Fibroblast of skin of right quadriceps (primary cell): ENCODE measurements around the gene DCTPP1.

ENCODE experiments used
- DNase-seq: peaks from one replicate; pipeline ENCODE4 v3.0.0-alpha.2; 2013

The DCTPP1 gene

DNA sequence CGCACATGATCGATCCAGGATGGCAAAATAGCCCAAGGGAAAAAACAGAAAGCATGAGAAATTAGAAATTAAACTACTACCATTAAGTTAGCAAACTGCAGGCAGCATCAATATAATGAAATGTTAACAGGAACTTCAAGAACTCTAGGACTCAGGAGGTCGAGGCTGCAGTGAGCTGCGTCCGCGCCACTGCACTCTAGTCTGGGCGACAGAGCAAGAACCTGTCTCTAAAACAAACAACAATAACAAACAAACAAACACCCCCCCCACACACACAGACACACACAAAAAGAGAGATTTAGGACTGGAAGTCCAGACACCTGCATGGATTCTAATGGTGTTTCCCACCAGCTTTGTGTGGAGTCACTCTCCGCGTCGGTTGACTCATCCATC, 16.4 kb upstream of the DCTPP1 start:
- DNase-seq, result no peak

DNA sequence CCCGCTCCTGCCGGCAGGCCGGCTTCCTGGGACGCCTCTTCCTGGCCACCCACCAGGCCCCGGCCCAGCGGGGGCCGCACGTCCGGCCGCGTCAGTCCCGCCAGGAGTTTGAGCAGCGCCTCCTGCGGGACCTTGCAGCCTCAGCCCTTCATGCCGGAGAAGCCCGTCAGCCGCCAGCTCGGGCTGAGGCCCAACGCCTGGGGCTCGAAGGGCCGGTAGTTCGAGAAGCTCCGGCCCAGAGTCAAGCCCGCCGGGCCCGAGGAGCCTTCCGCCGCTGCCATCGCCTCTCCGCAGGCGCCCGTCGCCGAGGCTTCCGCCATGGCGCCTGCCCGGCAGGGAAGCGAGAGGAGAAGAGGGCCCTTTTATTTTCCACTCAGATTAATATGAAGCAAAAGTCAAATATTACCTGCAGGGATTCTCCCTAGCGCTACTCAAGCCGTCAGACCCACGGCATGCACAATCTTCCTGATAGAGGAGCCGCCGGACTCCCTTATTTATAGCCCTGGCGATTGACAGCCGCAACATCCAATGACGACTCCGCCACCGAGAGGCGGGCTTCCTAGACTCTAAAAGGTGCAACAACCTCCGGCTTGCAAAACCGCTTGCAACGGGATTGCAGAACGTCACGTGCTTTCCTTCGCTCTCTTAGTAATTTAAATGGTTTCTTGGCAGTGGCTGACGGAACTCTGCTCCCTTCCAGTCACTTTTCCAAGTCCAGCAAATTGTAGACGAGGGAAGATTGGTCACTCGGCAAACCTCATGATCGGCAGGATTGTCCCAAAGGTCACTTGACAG, 15.8 kb upstream of the DCTPP1 start, which contains the start of gene SEPHS2:
Gene SEPHS2, minus strand, starts transcription at position 467 of the 795 bp plus-strand sequence. Its CDS starts 147 bp downstream, at position 320.
- DNase-seq, result peak; percentile 99

DNA sequence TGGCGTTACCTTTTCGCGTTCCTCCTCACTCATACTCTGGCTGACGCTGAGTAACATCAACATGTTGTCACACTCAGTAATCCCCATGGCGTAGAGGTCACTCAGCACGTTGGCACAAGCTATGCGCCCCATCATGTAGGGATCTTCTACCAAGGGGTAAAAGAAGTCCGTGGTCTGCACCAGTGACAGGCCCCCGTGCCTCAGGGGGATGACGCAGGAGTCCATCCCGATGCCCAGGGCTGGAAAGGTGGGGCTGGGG, 15.2 kb upstream of the DCTPP1 start:
- DNase-seq, result no peak

DNA sequence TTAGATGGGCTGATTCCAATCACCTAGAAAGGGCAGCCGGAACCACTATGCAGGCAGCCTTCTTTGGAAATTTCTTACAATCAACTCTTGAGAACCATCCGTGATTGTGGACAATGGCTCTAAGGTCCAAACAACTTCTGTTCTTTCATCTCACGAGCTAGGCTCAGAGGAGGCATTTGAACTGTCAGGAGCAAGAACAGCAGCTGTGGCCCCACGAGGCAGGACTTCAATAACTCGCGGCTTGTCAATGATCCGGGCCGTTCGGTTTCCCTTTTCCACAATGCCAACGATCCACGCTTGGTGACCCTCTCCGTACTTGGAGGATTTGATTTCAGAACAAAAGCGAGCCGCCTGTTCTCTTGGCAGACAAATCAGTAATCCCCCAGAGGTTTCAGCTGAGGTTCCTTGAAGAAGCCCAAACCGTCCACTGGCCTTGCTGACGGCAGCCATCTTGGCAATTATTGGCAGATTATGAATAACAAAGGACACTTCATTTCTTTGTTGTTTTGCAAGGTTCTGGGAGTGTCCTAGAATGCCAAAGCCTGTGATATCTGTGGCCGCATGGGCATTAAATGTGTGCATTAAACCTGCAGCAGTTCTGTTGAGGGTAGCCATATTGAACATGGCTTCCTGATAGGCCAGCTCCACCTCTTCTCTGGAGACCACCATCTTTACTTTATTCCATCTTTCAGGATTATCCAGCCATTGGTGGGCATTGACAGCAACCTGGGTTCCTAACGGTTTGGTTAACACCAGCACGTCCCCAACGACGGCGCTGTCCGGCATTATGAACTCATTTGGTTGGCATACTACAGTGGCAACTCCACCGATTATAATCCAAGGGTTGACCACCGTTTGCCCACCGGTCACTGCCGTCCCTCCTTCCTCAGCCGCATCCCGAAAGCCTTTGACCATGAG, 14.7 kb upstream of the DCTPP1 start:
- DNase-seq, result no peak

DNA sequence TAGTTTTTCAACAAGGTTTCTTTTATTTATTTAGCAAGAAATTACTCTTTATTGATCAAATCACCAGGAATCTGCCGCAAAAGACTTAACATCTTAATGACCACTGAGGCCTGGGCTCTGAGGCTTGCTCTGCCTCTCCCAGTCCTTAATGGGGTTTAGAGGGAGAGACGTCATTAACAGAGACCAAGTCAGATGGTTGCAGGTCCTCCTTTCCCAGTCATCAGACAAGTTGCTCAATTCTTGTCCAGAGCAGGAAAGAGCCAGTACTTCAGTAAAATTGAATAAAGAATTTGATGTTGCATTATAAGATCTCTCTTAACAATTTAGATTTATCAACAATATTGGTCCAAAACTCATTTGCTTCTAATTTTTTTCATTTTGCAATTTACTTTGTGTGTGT, 13.8 kb upstream of the DCTPP1 start:
- no peak for DNase-seq

DNA sequence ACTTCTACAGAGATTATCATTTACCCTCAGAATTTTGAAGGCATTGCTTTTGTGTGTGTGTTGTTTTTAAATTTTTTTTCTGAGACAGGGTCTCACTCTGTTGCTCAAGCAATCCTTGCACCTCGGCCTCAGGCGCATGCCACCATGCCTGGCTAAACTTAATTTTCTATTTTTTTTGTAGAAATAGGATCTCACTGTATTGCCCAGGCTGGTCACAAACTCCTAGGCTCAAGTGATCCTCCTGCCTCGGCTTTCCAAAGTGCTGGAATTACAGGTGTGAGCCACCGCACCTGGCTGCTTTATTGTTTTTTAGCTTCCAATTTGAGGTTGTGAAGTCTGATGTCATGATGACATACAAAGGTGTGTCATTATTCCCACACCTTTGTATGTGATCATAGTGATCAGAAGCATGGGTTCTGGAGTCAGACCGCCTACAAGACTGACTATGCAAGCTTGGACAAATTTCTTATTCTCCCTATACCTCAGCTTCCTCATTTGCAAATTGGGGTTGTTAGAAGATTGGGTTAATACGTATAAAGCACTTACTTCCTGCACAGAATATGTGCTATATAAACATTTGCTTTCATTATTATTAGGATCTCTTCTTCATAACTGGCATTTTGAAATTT, 10.0 kb upstream of the DCTPP1 start:
- DNase-seq, result no peak

DNA sequence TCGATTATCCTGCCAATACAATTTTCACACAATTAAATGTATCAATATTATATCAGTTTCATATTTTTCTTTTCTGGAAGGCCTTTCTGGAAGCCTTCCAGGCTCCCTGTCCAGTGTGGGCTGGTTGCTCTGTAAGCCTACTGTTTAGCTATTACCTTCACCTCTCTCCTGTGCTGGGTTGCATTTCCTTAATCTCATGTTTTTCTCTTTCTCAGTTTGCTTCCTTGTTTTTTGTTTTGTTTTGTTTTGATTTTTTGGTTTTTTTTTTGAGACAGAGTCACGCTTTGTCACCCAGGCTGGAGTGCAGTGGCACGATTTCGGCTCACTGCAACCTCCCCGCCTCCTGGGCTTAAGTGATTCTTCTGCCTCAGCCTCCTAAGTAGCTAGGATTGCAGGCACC, 9.0 kb upstream of the DCTPP1 start:
- no peak for DNase-seq

DNA sequence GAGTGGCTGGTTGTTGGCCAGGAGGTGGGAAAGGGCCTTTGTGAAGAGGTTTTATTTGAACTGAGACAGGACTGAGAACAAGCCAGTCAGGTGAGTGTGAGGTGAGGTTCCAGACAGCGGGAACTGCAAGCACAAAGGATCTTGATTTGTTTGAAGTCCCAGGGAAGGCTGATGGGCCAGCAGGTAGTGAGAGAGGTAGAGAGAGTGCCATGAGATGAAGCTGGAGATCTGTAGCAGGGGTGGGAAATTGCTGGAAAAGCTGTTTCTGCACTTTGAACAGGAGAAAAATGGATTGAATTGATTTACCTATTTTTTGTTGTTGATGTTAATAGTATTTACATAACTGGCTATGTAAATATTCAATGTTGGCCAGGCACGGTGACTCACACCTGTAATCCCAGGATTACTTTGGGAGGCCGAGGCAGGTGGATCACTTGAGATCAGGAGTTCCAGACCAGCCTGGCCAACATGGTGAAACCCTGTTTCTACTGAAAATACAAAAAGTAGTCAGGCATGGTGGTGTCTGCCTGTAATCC, 7.7 kb upstream of the DCTPP1 start:
- no peak for DNase-seq

DNA sequence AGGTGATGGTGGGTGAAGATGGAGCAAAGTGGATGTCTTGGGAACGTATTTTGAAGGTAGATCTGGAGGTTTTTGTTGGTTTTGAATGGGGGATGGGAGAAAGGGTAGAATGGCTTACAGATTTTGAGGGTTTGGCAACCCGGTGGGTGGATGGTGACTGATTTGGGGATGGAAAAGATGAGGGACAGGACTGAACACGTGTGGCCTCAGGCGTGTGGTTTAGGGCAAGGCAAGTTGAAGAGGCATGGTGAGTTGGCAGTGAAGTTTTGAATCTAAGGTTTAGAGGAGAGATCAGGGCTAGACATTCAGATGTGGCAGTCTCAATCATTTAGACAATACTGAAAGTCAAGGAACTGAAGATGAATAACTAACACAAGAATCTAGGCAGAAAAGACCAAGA, 5.0 kb upstream of the DCTPP1 start:
- DNase-seq, result no peak

DNA sequence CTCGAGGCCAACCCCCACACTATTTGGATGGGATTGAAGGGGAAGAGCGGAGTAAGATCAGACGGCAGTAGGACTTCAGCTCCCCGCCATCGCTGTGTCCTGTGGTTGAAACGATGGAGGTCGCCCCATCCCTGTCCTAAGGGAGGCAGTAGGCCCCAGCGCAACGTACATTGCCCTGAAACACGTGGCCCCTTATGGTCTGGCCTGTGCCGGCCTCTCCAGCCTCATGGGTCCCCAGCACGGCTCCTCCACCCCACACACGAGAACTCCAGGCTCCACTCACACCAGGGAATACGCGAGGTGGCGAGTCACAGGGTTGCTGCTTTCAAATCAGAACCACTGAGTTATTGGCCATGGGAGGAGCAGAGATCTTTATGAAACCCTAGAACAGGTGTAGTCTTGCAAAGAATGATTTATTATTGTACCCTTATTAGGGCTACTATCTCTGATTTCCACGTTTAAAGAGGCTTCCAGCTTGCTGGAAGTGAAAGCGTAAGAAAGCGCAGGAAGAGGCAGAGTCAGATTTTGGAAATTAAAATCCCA, 669 bp upstream of the DCTPP1 start:
- DNase-seq, result no peak

DNA sequence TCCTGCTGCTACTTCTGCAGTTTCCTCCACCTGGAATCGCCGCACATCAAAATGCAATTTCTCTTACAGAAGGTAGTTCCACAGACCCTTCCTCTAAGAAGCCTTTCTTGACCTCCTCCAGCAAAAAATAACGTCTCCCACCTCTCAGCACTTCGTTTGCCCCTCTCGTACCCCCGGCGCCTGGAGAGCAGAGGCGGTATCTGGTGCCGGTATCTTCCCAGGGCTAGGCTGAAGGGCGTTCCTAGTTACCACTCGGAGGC, 482 bp downstream of the DCTPP1 start:
- no peak for DNase-seq

DNA sequence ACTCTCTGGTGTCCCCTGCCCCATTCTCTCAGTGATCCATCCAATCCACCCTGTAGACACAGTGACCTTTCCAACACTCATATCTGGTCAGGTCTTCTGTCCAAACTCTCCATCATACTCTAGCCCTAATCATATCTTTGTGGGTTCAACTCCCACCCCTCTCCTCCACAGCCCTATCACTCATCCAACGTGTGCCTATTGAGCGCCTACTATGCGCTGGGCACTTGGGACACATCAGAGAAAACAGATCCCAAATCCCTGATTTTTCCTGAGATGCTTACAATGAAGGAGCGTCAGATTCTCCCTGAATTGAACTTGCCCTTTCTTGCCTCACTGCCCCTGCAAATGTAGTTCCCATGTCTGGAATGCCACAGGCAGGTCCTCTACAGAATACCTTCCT, 1.8 kb downstream of the DCTPP1 start:
- DNase-seq, result no peak

DNA sequence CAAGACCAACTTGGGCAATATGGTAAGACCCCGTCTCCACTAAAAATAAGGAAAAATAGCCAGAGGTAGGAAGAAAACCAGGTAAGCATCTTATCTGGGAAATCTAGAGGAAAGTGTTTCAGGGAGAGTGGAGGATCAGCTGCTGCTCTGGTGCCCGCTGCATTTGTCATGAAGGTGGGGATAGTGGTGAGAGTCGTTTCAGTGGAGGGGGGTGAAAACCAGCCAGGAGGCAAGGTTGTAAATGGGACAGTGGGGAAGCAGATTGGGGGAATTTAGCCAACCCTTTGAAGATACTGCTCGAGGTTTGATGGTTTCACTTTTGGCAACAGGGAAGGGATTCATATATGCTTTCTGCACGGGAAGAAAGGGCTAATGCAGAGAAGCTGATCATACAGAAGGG, 8.8 kb downstream of the DCTPP1 start:
- no peak for DNase-seq

DNA sequence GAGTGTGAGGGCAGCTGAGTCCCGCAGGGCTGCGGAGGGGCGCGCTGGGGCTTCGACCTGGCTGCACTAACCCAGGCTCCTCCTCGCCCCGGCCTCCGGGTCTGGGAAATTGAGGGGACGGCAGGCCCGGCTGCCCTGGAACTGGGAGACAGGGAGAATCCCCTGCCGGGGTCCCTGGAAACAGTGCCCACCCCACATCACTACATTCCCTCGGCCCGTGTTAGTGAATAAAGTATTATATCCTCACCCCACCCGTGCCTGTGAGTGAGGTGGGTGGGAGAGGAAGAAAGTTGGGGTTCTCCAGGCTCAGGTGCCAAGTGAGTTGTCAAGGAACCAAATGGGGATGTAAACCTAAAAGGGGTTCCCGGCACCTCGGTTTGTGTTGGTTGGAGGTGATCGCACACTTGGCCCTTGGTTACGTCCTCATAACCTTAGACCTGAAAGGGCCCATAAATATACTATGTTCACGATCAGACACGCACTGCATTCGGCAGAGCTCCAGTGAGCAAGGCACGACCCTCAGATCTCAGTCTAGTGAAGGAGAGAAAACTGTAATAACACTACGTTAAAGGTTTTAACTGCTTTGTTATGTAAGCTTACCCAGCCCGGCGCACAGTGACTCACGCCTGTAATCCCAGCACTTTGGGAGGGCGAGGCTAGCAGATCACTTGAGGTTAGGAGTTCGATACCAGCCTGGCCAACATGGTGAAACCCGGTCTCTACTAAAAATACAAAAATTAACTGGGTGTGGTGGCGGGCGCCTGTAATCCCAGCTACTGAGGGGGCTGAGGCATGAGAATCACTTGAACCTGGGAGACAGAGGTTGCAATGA, 11.3 kb downstream of the DCTPP1 start:
- DNase-seq, result no peak

DNA sequence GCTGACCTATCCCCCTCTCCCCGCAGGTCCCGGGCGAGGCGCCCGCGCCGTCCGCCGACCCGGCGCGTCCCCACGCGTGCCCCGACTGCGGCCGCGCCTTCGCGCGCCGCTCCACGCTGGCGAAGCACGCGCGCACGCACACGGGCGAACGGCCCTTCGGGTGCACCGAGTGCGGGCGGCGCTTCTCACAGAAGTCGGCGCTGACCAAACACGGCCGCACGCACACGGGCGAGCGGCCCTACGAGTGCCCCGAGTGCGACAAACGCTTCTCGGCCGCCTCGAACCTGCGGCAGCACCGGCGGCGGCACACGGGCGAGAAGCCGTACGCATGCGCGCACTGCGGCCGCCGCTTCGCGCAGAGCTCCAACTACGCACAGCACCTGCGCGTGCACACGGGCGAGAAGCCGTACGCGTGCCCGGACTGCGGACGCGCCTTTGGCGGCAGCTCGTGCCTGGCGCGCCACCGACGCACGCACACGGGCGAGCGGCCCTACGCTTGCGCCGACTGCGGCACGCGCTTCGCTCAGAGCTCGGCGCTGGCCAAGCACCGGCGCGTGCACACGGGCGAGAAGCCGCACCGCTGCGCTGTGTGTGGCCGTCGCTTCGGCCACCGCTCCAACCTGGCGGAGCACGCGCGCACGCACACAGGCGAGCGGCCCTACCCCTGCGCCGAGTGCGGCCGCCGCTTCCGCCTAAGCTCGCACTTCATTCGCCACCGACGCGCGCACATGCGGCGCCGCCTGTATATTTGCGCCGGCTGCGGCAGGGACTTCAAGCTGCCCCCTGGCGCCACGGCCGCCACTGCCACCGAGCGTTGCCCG, 12.1 kb downstream of the DCTPP1 start:
- DNase-seq, result peak; percentile 89

DNA sequence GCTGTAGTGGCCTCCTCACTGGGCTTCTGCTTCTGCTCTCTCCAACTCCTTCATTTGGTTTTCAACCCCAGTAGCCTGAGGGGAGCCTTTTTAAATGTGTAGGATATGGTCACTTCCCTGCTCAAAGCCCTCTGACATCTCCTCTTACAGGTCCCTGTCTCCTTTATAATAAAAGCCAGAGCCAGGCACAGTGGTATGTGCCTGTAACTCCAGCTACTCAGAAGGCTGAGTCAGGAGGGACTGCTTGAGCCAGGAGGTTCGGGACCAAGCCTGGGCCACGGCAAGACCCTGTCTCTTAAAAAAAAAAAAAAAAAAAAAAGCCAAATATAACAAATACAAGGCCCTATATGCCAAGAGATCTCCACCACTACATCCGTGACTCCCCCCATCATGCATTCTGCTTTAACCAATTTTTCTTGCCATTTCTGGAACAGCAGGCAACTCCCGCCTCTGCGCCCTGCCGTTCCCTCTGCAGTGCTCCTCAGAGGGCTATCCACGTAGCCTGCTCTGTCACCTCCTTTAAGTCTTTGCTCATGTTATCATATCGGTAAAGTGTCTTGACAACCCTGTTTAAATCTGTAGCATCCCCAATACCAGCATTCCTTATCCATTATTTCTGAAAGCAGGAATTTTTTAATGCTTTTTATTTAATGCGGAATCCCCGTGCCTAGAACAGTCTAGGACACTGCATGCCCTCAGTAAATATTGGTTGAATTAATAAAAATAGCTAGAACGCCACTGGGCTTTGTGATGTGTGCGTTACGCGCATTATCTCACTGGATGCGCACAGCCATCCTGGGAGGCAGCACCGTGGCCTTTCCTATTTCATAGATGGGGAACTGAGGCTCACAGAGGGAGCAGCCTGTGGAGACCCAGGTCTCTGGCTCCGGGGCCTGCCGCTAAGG, 13.0 kb downstream of the DCTPP1 start:
- DNase-seq, result no peak

DNA sequence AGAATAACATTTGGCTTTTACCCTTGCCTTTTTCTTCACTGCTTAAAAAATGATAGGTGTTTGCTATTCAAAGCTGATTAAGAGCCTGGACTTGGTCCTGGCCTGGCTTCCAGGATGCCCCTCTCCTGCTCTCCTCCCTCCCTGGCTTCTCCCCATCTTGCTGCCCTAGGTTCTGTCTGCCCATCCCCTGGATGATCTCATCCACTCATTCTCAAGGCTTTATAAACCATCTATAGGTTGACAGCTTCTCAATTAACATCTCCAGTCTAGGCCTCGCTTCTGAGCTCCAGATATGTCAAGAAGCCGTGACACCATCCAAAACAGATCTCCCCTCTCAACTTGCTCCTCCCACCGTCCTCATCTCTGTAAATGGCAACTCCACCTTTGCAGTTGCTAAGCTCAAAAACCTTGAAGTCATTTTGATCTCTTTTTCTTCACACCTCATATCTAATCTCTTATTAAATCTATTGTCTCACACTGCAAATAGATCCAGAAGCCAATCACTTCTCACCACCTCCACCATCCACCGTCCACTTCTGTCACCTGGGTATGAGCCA, 13.7 kb downstream of the DCTPP1 start:
- DNase-seq, result no peak

DNA sequence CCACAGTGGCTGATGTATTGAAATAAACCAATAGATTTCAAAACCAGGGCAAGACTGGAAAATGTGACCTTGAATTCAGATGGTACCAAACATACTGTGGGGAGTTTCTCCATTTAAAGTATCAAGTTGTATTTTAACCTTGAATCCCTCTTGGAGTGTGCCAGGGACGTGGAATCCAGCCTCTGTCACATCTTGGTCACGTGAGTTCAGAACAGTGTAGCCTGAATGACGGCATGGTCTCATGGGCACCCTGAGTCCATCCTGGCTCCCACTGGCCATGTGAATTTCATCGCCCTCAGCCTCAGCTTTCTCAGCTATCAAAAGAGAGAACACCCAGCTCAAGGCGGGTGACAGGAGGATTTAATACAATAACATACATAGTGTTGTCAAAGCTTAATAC, 15.7 kb downstream of the DCTPP1 start:
- no peak for DNase-seq

DNA sequence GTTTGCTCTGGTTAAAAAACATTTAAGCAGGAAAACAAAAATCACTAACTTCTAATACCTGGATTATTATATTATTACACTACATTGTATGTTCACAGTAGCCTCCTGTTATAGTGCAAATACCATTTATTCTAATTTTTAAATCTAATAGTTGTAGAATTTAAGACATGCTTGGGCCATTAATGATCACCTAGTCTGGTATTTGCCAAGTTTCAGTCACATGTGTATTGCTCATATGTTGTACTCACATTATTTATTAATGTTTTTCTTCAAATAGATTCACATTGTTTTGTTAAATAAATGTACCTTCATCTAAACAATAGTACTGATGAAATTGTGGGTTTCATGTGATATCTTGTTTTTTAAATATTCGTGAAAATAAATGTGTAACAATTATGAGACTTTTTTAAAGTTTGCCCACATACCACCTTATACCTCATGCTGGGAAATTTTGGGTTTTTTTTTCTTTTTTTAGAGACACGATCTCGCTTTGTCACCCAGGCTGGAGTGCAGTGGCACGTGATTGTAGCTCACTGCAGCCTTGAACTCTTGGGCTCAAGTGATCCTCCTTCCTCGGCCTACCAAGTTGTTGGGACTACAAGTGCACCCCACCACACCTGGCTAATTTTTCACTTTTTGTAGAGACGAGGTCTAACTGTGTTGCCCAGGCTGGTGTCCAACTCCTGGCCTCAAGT, 16.6 kb downstream of the DCTPP1 start:
- DNase-seq, result no peak
